Endothelial cell of umbilical vein (primary cell): ENCODE data around the gene FAM53B. TPM values are rescaled to one million over a fixed set of nuclear protein-coding genes. Genes with fewer than 3 reads are reported as not detected.

Experiments used
- BruUV-seq: library from RNA; stranded (reverse); fragments of 400-500 nt; replicated peaks from 2 replicates; lab custom pipeline; 2021; lab: Mats Ljungman, UMichigan
- CTCF ChIA-PET: fragments of 300-600, 350-600 bp; sonication (Branson Sonifier 250); formaldehyde crosslinking; loops from one replicate; lab custom pipeline; 2021; ENCODE audit warnings: antibody characterized with exemption, inconsistent platforms; lab: Charles Lee
- POLR2A ChIA-PET: fragments of 300-600, 350-600 bp; sonication (Branson Sonifier 250); formaldehyde crosslinking; loops from one replicate; lab custom pipeline; 2021; ENCODE audit warnings: antibody characterized with exemption, inconsistent platforms; lab: Charles Lee
- DNase-seq: peaks from one replicate; pipeline ENCODE4 v3.0.0-alpha.2; 2011; ENCODE audit warnings: low read depth, low spot score
- FAIRE-seq: peaks from 2 replicates; lab custom pipeline; 2011; peaks lifted over from hg19 to GRCh38; lab: Jason Lieb, UNC
- H2AFZ ChIP-seq: 2 replicates; pipeline ENCODE4 v1.6.0; 2012; ENCODE audit warnings: low read depth, low read length, control low read depth, inconsistent platforms
- H3K27ac ChIP-seq: 2 replicates; pipeline ENCODE4 v1.5.1; 2011; ENCODE audit warnings: low read depth, mild to moderate bottlenecking, control low read depth, low read length, moderate library complexity; ENCODE audit not compliant: insufficient read depth
- H3K27me3 ChIP-seq, 2 experiments: 2 replicates each; pipeline versions ENCODE4 v1.6.0 to v1.6.1; 2011; ENCODE audit warnings: low read length in 2 of 2, mixed read lengths in 1 of 2; ENCODE audit not compliant: control insufficient read depth in 2 of 2, insufficient read depth in 2 of 2
- H3K36me3 ChIP-seq, 2 experiments: 2 replicates in 1 of 2; 3 replicates in 1 of 2; pipeline ENCODE4 v1.5.1; 2011; ENCODE audit warnings: low read length in 2 of 2, mild to moderate bottlenecking in 1 of 2, moderate library complexity in 1 of 2; ENCODE audit not compliant: control insufficient read depth in 2 of 2, insufficient read depth in 2 of 2; ENCODE audit errors: extremely low read depth in 1 of 2
- H3K4me1 ChIP-seq: 3 replicates; pipeline ENCODE4 v1.5.1; 2011; ENCODE audit warnings: mild to moderate bottlenecking, low read length; ENCODE audit not compliant: control insufficient read depth, insufficient read depth; ENCODE audit errors: extremely low read depth
- H3K4me2 ChIP-seq: 2 replicates; pipeline ENCODE4 v1.6.1; 2011; ENCODE audit warnings: low read length, control low read depth, mixed read lengths; ENCODE audit not compliant: insufficient read depth
- H3K4me3 ChIP-seq, 3 experiments: fragments of 200-600 bp in 1 of 3; sonication (generic), shearing (Covaris generic) in 1 of 3; replicated peaks in 1 of 3; 2 replicates each; pipeline ENCODE4 v1.5.1; 2011 to 2016; ENCODE audit warnings: control low read depth in 3 of 3, low read length in 3 of 3, mild to moderate bottlenecking in 2 of 3, inconsistent platforms in 1 of 3, low read depth in 1 of 3, moderate library complexity in 1 of 3; ENCODE audit not compliant: insufficient read depth in 1 of 3
- H3K79me2 ChIP-seq: 2 replicates; pipeline ENCODE4 v1.6.0; 2012; ENCODE audit warnings: low read length, inconsistent platforms; ENCODE audit not compliant: control insufficient read depth, insufficient read depth
- H3K9ac ChIP-seq: replicated peaks from 2 replicates; pipeline ENCODE3; 2011; ENCODE audit warnings: low read length, control low read depth; ENCODE audit not compliant: insufficient read depth; ENCODE audit errors: extremely low read depth
- H3K9me1 ChIP-seq: replicated peaks from 3 replicates; pipeline ENCODE4 v1.6.0; 2011; ENCODE audit warnings: mild to moderate bottlenecking, low read length; ENCODE audit not compliant: control insufficient read depth, insufficient read depth; ENCODE audit errors: extremely low read depth
- H3K9me3 ChIP-seq: replicated peaks from 2 replicates; pipeline ENCODE4 v1.5.1; 2012; ENCODE audit warnings: low read length, inconsistent platforms; ENCODE audit not compliant: control insufficient read depth, insufficient read depth
- H4K20me1 ChIP-seq: replicated peaks from 2 replicates; pipeline ENCODE3; 2011; ENCODE audit warnings: mild to moderate bottlenecking, low read length; ENCODE audit not compliant: control insufficient read depth, insufficient read depth; ENCODE audit errors: extremely low read depth
- CTCF ChIP-seq, 2 donors: IDR thresholded peaks; 1 replicate in 1 of 2; 2 replicates in 1 of 2; pipeline ENCODE4 v1.5.1; 2011; ENCODE audit warnings: low read length in 2 of 2, mild to moderate bottlenecking in 2 of 2, moderate library complexity in 2 of 2, control low read depth in 1 of 2, inconsistent platforms in 1 of 2, low read depth in 1 of 2; ENCODE audit not compliant: insufficient read depth in 1 of 2; ENCODE audit errors: extremely low read depth in 1 of 2
- EZH2 ChIP-seq: IDR thresholded peaks from 2 replicates; pipeline ENCODE4 v1.6.1; 2012; ENCODE audit warnings: borderline replicate concordance, low read depth, mild to moderate bottlenecking, moderate library complexity, low read length, inconsistent platforms; ENCODE audit not compliant: severe bottlenecking
- FOS ChIP-seq: IDR thresholded peaks from 2 replicates; pipeline ENCODE4 v1.6.1; 2011; ENCODE audit warnings: mild to moderate bottlenecking, low read length, moderate library complexity, borderline replicate concordance; ENCODE audit not compliant: insufficient read depth
- GATA2 ChIP-seq: IDR thresholded peaks from 2 replicates; pipeline ENCODE4 v1.7.0; 2011; ENCODE audit warnings: low read depth, mild to moderate bottlenecking, moderate library complexity, mixed read lengths, low read length; ENCODE audit not compliant: insufficient read length, insufficient read depth
- JUN ChIP-seq: IDR thresholded peaks from 2 replicates; pipeline ENCODE4 v1.6.1; 2011; ENCODE audit warnings: borderline replicate concordance, low read depth; ENCODE audit not compliant: insufficient read length, insufficient read depth
- MAX ChIP-seq: IDR thresholded peaks from 2 replicates; pipeline ENCODE4 v1.6.1; 2011; ENCODE audit not compliant: insufficient read depth, insufficient read length
- MYC ChIP-seq: IDR thresholded peaks from one replicate; pipeline ENCODE4 v1.6.1; 2011; ENCODE audit warnings: mild to moderate bottlenecking, low read depth, low read length
- POLR2A ChIP-seq: IDR thresholded peaks from 2 replicates; pipeline ENCODE4 v1.6.1; 2012; ENCODE audit warnings: low read depth, mild to moderate bottlenecking, control low read depth, low read length
- POLR2AphosphoS5 ChIP-seq: IDR thresholded peaks from 2 replicates; pipeline ENCODE4 v1.6.1; 2012; ENCODE audit warnings: low read depth, mild to moderate bottlenecking, control low read depth, low read length, moderate library complexity; ENCODE audit not compliant: insufficient read depth
- dilution Hi-C: fragments of 300-500 bp; cut with MboI; formaldehyde crosslinking; loops from one replicate; pipeline ENCODE4 v1.15.0; 2019; ENCODE audit warnings: low sequenced_read_pairs; ENCODE audit not compliant: extremely low pct_ligation_motif_present
- intact Hi-C: fragments of 100-400 bp; cut with micrococcal nuclease; formaldehyde crosslinking; loops from one replicate; pipeline ENCODE4 v1.10.0; 2022
- polyA plus RNA-seq, 4 experiments: library from polyadenylated mRNA; depleted of rRNA in 3 of 4; stranded (reverse) in 3 of 4; unstranded in 1 of 4; fragments of >200 nt; gene quantifications; 2 replicates each; pipeline versions ENCODE4 v1.2.1 to v1.2.3, GENCODE V29; 2011 to 2012; ENCODE audit warnings: missing spikeins in 1 of 4
- total RNA-seq: library from RNA; stranded (reverse); gene quantifications from 2 replicates; pipeline ENCODE4 v1.2.3, GENCODE V29; 2021

The FAM53B gene
- total and polyA plus RNA-seq, 2 donors (not counting 3 experiments of a cell fraction or from before 2014, with no cell fraction given): 8.5 to 21.1 TPM

DNA sequence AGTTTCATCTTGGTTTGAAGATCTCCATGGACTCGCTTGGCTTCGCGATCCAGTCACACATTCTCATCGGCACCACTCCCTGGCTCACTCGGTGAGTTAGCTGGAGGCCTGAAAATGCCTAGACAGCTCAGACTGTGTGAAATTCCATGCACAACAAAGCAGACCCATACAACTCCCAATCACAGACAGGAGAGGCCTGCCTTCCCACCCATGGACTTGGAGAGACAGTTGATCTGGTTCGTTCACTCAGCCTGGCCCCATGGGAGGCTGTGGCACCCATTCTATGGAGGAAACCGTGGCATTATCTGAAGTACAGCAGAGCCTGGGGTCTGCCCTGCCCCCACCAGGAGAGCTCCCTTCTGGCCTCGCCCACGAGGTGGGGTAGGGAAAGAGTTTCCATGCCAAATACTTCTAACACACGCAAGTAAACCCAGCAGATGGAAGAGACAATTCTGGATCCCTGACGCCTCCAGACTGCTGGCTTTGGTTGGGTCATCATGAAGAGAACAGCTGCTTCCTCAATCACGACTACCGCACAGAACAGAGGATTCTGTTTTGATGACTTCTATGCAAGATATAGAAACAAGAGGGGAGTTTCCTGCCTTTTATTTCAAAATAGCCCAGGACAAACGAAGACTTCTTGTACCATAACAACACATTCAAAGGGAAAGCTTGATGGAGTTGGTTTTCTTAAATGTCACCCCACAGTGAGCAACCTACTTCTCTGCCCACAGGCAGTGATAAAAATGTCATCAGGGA, 15.9 kb downstream of the FAM53B start:
- Histone ChIP-seq H2AFZ (no peak overlapping the region), H3K27me3 (no peaks in the 10 kb centered on the region), H3K4me2 (no peak overlapping the region), H3K4me3 (no peak overlapping the region), H3K9ac (no peak overlapping the region), H3K36me3 (no peaks in the 10 kb centered on the region), H3K9me3 (no peaks in the 10 kb centered on the region), H3K4me1 (peaks cover 1% of the 10 kb centered on the region), H3K79me2 (no peaks in the 10 kb centered on the region), H3K9me1 (no peaks in the 10 kb centered on the region), H3K27ac (no peak overlapping the region), H4K20me1 (no peaks in the 10 kb centered on the region)
- CTCF ChIA-PET: interaction anchor here (1.2 to 2.7 kb wide), 3 partner anchors 9 to 13 kb away, joined by 5 to 15 read pairs (median 6); no protein-coding TSS in a partner anchor
- FAIRE-seq (no peak), DNase-seq (peak; percentile 67)
- TF ChIP-seq CTCF (IDR thresholded peaks at IDR 0.05; ENCODE audit: extremely low read depth in 1 of 2, insufficient read depth in 1 of 2, low read depth in 1 of 2, low read length in 2 of 2) (no peak), JUN (no peak), MAX (no peak), MYC (no peak), FOS (no peak), POLR2A (no peak), GATA2 (no peak), EZH2 (no peak), POLR2AphosphoS5 (no peak)
- POLR2A ChIA-PET: no interaction called here
- dilution Hi-C loops (no loop called here), intact Hi-C loops (no loop called here)
- no TSS peak for BruUV-seq
